ENCODE results near the gene ITM2C.

Gene ITM2C

GRCh38 chr2:230849633-230850357 lies 14.9 kb upstream of the ITM2C start:
- no peak for DNase-seq (ENCODE audit: low read depth)
- TF ChIP-seq CTCF (IDR thresholded peaks at IDR 0.05; ENCODE audit: control insufficient read depth, insufficient read depth, low read depth, low read length, missing control alignments): peak; percentile 84
- no peak overlapping the region for H3K4me3 ChIP-seq (ENCODE audit: control insufficient read depth, low read depth, low read length)

DNA sequence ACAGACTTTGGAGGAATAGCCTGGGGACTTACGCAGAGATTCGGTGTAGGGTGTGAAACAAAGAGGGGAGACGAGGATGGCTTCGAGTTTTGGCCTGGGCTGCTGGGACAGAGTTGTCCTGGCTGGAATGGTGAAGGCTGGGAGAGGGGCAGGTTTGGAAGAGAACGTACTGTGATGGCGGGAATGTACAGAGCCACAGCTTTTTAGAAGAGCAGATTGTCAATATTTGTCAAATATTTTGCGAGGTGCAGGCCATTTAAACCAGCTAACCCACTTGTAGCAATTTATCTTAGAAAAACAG lies 14.4 kb upstream of the ITM2C start:
- TF ChIP-seq CTCF (IDR thresholded peaks at IDR 0.05; ENCODE audit: control insufficient read depth, insufficient read depth, low read depth, low read length, missing control alignments): no peak
- no peak overlapping the region for H3K4me3 ChIP-seq (ENCODE audit: control insufficient read depth, low read depth, low read length)
- no peak for DNase-seq (ENCODE audit: low read depth)

- no peak overlapping the region for H3K4me3 ChIP-seq (ENCODE audit: control insufficient read depth, low read depth, low read length)
- no peak for DNase-seq (ENCODE audit: low read depth)
- no peak for TF ChIP-seq CTCF (IDR thresholded peaks at IDR 0.05; ENCODE audit: control insufficient read depth, insufficient read depth, low read depth, low read length, missing control alignments)
These were observed 12.6 kb upstream of the ITM2C start for GRCh38 chr2:230852113-230852512.

GRCh38 chr2:230861552-230862255 lies 3.0 kb upstream of the ITM2C start:
- TF ChIP-seq CTCF (IDR thresholded peaks at IDR 0.05; ENCODE audit: control insufficient read depth, insufficient read depth, low read depth, low read length, missing control alignments): no peak
- DNase-seq (ENCODE audit: low read depth): no peak

DNA sequence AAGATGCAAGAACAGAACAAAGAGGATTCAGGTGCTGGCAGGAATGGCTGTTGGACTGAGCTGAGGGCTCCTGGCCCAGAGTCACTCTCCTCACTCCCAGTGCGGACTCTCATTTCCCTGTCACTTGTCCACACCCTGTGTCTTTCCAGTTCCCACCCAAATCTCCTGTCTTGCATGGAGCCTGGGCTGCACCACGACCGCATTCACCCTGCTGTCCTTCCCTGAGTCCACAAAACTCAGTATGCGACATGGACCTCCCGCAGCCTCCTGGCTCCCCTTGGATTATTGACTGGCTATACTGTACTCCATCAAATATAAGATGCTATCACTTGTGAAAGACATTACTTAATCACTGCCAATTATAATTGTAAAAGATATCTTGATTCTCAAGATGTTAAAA lies 2.5 kb upstream of the ITM2C start:
- no peak for TF ChIP-seq CTCF (IDR thresholded peaks at IDR 0.05; ENCODE audit: control insufficient read depth, insufficient read depth, low read depth, low read length, missing control alignments)
- no peak overlapping the region for H3K4me3 ChIP-seq (ENCODE audit: control insufficient read depth, low read depth, low read length)
- no peak for DNase-seq (ENCODE audit: low read depth)

More at GRCh38 chr2:230861552-230862255, 3.0 kb upstream of the ITM2C start:
- H3K4me3 ChIP-seq (ENCODE audit: control insufficient read depth, low read depth, low read length): no peak overlapping the region

DNA sequence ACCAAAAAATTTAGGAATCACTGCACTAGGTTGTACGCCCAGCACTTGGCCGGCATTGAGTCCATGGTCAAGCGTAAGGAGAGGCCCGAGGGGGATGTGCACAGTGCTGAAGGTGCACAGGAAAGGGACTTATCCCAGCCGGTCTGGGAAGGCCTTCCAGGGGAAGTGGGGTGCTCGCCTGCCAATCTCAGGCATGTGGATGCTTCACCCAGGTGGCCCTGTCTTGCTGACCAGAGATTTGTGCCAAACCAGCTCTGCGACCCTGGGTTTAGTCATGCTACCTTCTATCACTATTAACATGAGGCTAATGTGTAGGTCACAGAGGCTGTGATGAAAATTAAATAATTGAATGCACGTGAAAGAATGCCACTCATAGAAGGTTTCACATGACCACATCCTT lies 1.7 kb upstream of the ITM2C start:
- H3K4me3 ChIP-seq (ENCODE audit: control insufficient read depth, low read depth, low read length): no peak overlapping the region
- no peak for TF ChIP-seq CTCF (IDR thresholded peaks at IDR 0.05; ENCODE audit: control insufficient read depth, insufficient read depth, low read depth, low read length, missing control alignments)
- DNase-seq (ENCODE audit: low read depth): no peak
